ENCODE measurements around the gene PLD4. TPM values are rescaled to one million over a fixed set of nuclear protein-coding genes. Genes with fewer than 3 reads are reported as not detected.
"Not testable (repeated sequence)": the region's sequence is repeated elsewhere in the genome, so short reads cannot be mapped to it uniquely, and the experiment has no call there.

PLD4 gene
- polyA plus RNA-seq, 4 donors: 3.1 to 8.8 (median 4.3) TPM

- DNase-seq (ENCODE audit: low read depth in 4 of 4, low spot score in 2 of 4): no peak
Observed at GRCh38 chr14:104938436-104938835, 13.8 kb downstream of the PLD4 start.

GRCh38 chr14:104938960-104939359 lies 14.3 kb downstream of the PLD4 start:
- no peak for DNase-seq (ENCODE audit: low read depth in 4 of 4, low spot score in 2 of 4)

- DNase-seq (ENCODE audit: low read depth in 4 of 4, low spot score in 2 of 4): no peak
Observed at GRCh38 chr14:104939666-104940410, 15.2 kb downstream of the PLD4 start.

DNA sequence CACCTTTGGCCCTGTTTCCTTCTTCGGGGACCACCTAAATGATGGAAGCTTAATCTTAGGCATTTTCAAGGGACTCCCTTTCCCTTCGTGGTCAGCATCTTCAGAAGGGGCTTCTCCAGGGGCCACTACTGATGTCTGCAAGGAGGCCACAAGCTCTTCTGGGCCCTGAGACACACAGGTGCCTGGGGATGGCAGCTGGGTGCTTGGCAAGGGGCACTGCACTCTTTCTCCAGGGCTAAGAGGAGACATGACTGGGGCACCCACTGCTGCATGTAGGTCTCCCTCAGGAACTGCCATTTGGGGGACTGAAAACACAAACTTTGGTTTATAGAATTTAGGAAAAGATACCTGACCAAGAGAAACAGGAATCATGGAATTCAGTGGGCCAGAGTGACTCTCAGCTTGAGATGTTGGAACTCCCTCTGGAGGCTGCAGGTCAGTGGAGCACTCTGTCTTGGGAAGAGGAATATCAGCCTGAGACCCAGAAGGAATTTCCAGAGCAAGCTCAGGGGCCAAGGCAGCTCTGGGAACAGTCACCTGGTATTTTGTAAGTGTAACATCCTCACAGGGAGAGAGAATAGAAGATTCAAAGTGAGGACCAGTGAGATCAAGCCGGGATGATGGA lies 16.0 kb downstream of the PLD4 start:
- no peak for DNase-seq (ENCODE audit: low read depth in 4 of 4, low spot score in 2 of 4)

- no peak for DNase-seq (ENCODE audit: low read depth in 4 of 4, low spot score in 2 of 4)
Observed at GRCh38 chr14:104941508-104942365, 17.1 kb downstream of the PLD4 start.

DNA sequence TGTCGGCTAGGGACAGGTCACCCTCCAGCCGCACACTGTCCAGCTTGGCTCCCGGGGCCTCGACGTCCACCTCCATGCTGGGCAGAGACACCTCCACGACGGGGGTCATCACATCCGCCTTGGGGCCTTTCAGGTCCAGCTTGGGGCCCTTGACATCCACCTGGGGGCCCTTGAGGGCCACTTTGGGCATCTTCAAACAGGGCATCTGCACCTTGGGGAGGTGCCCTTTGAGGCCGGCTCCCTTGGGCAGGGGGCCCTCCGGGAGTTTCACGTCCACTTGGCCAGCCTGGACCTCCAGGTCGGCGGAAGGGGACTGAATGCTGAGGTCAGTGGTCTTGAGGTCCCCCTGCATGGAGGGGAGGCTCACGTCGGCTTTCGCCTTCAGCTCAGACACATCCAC lies 17.9 kb downstream of the PLD4 start:
- DNase-seq (ENCODE audit: low read depth in 4 of 4, low spot score in 2 of 4): no peak

- DNase-seq (ENCODE audit: low read depth in 4 of 4, low spot score in 2 of 4): not testable (repeated sequence)
Observed at GRCh38 chr14:104943216-104944015, 18.7 kb downstream of the PLD4 start.

GRCh38 chr14:104944016-104944308 lies 19.3 kb downstream of the PLD4 start:
- not testable (repeated sequence) for DNase-seq (ENCODE audit: low read depth in 4 of 4, low spot score in 2 of 4)

GRCh38 chr14:104944436-104945205 lies 19.9 kb downstream of the PLD4 start:
- not testable (repeated sequence) for DNase-seq (ENCODE audit: low read depth in 4 of 4, low spot score in 2 of 4)

DNA sequence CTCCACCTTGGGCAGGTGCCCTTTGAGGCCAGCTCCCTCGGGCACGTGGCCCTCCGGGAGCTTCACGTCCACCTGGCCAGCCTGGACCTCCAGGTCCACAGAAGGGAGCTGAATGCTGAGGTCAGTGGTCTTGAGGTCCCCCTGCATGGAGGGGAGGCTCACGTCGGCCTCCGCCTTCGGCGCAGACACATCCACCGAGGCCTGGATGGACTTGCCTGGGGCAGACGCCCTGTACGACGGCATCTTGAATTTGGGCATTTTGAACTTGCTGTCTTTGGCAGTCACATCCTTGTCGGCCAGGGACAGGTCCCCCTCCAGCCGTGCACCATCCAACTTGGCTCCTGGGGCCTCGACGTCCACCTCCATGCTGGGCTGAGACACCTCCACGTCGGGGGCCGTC lies 20.6 kb downstream of the PLD4 start:
- not testable (repeated sequence) for DNase-seq (ENCODE audit: low read depth in 4 of 4, low spot score in 2 of 4)

- DNase-seq (ENCODE audit: low read depth in 4 of 4, low spot score in 2 of 4): not testable (repeated sequence)
Observed at GRCh38 chr14:104945986-104946965, 21.6 kb downstream of the PLD4 start.

- not testable (repeated sequence) for DNase-seq (ENCODE audit: low read depth in 4 of 4, low spot score in 2 of 4)
Observed at GRCh38 chr14:104947201-104947600, 22.5 kb downstream of the PLD4 start.

GRCh38 chr14:104947881-104948735 lies 23.4 kb downstream of the PLD4 start:
- DNase-seq (ENCODE audit: low read depth in 4 of 4, low spot score in 2 of 4): not testable (repeated sequence)

DNA sequence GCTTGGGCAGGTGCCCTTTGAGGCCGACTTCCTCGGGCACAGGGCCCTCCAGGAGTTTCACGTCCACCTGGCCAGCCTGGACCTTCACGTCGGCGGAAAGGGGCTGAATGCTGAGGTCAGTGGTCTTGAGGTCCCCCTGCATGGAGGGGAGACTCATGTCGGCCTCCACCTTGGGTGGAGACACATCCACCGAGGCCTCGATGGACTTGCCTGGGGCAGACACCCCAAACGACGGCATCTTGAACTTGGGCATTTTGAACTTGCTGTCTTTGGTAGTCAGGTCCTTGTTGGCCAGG lies 24.0 kb downstream of the PLD4 start:
- DNase-seq (ENCODE audit: low read depth in 4 of 4, low spot score in 2 of 4): no peak

DNA sequence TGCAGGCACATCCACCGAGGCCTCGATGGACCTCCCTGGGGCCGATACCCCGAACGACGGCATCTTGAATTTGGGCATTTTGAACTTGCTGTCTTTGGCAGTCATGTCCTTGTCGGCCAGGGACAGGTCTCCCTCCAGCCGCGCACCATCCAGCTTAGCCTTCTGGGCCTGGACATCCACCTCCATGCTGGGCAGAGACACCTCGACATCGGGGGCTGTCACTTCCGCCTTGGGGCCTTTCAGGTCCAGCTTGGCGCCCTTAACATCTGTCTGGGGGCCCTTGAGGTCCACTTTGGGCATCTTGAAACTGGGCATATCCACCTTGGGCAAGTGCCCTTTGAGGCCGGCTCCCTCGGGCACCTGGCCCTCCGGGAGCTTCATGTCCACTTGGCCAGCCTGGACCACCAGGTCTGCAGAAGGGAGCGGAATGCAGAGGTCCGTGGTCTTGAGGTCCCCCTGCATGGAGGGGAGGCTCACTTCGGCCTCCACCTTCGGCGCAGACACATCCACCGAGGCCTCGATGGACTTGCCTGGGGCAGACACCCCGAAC lies 24.8 kb downstream of the PLD4 start:
- not testable (repeated sequence) for DNase-seq (ENCODE audit: low read depth in 4 of 4, low spot score in 2 of 4)

GRCh38 chr14:104950021-104950420 lies 25.3 kb downstream of the PLD4 start:
- no peak for DNase-seq (ENCODE audit: low read depth in 4 of 4, low spot score in 2 of 4)

DNA sequence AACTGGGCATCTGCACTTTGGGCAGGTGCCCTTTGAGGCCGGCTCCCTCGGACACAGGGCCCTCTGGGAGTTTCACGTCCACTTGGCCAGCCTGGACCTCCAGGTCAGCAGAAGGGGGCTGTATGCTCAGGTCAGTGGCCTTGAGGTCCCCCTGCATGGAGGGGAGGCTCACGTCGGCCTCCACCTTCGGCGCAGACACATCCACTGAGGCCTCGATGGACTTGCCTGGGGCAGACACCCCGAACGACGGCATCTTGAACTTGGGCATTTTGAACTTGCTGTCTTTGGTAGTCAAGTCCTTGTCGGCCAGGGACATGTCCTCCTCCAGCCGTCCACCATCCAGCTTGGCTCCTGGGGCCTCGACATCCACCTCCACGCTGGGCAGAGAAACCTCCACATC lies 26.0 kb downstream of the PLD4 start:
- not testable (repeated sequence) for DNase-seq (ENCODE audit: low read depth in 4 of 4, low spot score in 2 of 4)

Data from left renal cortex interstitium (tissue), 4 donors.